Epidermal melanocyte (primary cell): ENCODE results near the gene RNF123.

Experiments
- DNase-seq: peaks from one replicate; pipeline ENCODE4 v3.0.0; 2011; ENCODE audit warnings: low spot score; ENCODE audit not compliant: insufficient read length

Gene RNF123

GRCh38 chr3:49717959-49718857 is 28.9 kb downstream of the RNF123 start:
- DNase-seq: no peak

- no peak for DNase-seq
Measured at GRCh38 chr3:49718858-49719213, 29.5 kb downstream of the RNF123 start.

GRCh38 chr3:49719214-49719884 is 30.0 kb downstream of the RNF123 start, which contains the start of gene AMIGO3:
Gene AMIGO3 (minus strand): TSS chr3:49719684. CDS start chr3:49719465, 219 bp downstream.
- DNase-seq: peak; percentile 99

GRCh38 chr3:49720855-49721595 is 31.7 kb downstream of the RNF123 start:
- no peak for DNase-seq

- no peak for DNase-seq
Measured at GRCh38 chr3:49721596-49721895, 32.2 kb downstream of the RNF123 start.

GRCh38 chr3:49721896-49722781 is 32.8 kb downstream of the RNF123 start:
- DNase-seq: no peak

GRCh38 chr3:49722896-49723295 is 33.5 kb downstream of the RNF123 start:
- no peak for DNase-seq

GRCh38 chr3:49723296-49723627 is 33.9 kb downstream of the RNF123 start:
- DNase-seq: no peak

GRCh38 chr3:49723628-49724551 is 34.5 kb downstream of the RNF123 start, which contains the start of gene GMPPB:
Gene GMPPB (minus strand): TSS chr3:49723951. CDS start chr3:49723726, 225 bp downstream.
- DNase-seq: peak; percentile 97

- no peak for DNase-seq
Measured at GRCh38 chr3:49724586-49724985, 35.2 kb downstream of the RNF123 start.

- no peak for DNase-seq
Measured at GRCh38 chr3:49725906-49726681, 36.7 kb downstream of the RNF123 start.

GRCh38 chr3:49727154-49727923 is 38.0 kb downstream of the RNF123 start:
- no peak for DNase-seq

- no peak for DNase-seq
Measured at GRCh38 chr3:49727924-49728361, 38.6 kb downstream of the RNF123 start.

GRCh38 chr3:49729966-49730609 is 40.7 kb downstream of the RNF123 start:
- no peak for DNase-seq

GRCh38 chr3:49732597-49732996 is 43.2 kb downstream of the RNF123 start:
- DNase-seq: no peak

GRCh38 chr3:49733551-49733950 is 44.2 kb downstream of the RNF123 start:
- DNase-seq: no peak

- no peak for DNase-seq
Measured at GRCh38 chr3:49734752-49735151, 45.4 kb downstream of the RNF123 start.
